ENCODE measurements around the gene KRTAP5-10.
A peak's percentile ranks its signal among the peaks of the same experiment; 100 is the strongest.
"Not testable (repeated sequence)": the region's sequence is repeated elsewhere in the genome, so short reads cannot be mapped to it uniquely, and the experiment has no call there.

Gene KRTAP5-10

DNA sequence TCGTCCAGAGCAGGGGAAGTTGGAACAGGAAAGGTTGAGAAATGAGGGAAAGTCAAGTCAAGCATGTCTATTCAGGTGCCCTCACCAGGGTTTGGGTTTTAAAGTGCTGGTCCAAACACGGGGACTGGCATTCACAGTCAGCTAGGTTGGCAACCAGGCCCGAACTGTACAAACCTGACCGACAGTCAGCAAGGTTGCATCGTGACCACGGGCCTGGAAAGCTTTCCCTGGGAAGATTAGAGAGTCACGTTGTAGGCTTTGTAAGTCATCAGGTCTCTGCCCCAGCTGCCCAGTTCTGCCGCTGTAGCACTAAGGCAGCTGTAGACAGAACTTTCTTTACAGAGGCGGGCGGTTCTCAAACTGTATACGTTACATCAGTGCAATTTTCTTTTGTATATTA is 7.4 kb downstream of the KRTAP5-10 start:
- no peak for DNase-seq

DNA sequence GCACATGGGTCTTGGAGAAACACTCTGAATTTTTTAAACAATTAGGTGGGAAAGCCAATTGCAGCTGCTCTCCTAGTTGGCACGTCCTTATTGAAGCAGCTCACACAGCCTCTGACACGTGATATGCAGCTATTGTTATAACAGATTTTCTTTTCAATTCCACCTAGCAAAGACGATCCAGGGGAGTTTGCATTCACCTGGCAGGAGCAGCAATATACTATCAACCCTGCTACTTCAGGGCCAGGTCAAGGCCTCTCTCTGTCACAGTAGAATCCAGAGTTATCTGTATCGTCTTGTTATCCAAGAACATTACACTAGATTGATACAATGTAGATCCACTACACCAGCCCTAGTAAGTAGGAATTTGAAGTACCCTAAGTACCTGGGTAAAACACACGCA is 9.1 kb downstream of the KRTAP5-10 start:
- no peak for DNase-seq

DNA sequence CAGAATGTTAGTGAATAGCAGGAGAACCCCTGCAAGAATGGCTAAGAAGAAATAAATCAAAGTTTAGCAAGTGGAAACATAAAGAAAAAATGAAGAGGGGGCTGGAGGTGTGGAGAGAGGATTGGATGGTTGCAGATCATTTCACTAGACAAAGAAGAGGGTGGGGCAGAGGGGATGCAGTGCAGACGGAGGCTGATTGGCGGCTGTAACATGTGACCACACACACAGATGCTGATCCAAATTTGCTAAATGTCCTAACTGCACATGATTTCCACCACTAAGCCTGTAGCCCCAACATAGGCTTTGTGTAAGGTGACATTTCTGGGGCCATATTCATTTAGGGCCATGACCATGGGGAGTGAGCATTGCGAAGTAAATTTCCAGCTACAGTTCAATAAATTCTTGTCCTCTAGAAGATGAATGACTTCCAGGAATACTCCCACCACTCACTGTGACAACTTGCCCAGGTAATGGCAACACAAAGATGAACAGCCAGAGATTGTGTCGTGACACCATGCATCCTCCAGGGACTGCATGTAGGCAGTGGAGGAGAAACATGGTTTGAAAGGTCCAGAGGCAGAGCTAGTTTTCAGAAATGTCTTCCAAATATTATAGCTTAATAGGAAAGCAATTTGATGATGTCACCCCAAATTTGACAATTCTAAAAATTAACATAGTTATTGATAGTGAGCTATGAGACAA is 10.5 kb downstream of the KRTAP5-10 start:
- DNase-seq: no peak

DNA sequence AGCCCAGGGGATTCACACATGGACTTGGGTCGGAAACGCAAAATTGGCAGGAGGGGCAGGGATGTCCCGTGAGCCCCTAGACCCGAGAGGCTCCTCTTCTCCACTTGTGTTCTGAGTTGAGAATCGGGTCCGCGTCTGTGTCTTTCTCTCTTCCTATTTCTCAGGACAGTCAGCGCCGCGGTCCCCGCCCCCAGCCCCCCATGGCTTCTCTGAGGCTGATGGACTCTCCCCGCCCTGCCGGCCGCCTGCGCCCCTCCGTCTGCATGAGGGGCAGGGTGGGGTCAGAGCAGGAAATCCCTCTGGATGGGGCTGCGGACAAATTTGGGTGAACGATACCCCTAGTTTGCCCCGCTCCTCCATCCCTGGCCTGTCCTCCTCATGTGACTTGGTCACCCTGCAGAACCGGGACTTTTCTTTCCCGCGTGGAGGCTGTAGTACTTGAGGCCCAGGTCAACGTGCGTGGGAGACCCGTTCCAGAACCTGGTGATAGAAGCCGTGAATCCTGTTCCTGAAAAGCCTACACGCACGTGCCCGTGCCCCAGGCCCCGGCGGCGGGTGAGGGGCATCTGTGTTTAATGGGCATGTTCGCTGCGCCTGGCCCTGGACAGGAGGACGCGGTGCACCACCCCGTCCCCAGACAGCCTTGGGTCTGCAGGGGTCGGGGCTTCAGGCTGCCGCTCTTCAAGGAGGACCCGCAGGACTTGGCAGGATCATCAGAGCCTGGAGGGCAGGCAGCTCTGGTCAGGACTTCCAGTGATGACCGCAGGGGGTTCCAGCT is 11.5 kb downstream of the KRTAP5-10 start:
- DNase-seq: not testable (repeated sequence)

DNA sequence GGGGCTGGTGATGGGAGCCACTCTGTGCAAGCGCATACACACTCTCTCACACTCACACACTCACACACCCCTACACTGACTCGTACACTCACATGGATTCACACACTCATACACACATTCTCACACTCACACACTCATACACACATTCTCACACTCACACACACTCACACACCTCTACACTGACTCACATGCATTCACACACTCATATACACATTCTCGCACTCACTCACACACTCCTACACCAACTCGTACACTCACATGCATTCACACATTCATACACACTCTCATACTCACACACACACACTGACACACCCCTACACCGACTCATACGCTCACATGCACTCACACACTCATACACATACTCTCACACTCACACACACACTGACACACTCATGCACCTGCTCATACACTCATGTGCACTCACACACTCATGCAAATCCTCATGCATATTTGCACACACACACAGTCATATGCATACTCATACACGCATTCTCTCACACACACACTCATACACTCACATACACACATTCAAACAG is 12.2 kb downstream of the KRTAP5-10 start:
- DNase-seq: no peak

DNA sequence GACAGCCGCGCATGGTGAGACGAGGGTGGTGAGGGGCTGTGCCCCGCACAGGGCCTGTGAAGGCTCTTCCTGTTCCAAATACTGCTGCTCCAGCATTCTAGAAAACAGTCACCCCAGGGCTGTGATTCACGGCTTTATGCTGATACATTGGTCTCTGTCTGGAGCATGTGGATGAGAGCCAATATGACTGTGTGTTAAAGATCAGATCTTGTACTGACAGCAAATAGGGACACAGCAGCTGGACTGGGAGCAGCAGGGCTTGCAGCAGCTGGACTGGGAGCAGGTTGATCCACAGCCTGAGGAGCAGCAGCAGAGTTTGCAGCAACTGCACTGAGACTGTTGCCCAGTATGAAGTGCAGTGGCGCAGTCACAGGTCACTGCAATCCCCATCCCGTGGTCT is 14.2 kb downstream of the KRTAP5-10 start:
- DNase-seq: not testable (repeated sequence)

DNA sequence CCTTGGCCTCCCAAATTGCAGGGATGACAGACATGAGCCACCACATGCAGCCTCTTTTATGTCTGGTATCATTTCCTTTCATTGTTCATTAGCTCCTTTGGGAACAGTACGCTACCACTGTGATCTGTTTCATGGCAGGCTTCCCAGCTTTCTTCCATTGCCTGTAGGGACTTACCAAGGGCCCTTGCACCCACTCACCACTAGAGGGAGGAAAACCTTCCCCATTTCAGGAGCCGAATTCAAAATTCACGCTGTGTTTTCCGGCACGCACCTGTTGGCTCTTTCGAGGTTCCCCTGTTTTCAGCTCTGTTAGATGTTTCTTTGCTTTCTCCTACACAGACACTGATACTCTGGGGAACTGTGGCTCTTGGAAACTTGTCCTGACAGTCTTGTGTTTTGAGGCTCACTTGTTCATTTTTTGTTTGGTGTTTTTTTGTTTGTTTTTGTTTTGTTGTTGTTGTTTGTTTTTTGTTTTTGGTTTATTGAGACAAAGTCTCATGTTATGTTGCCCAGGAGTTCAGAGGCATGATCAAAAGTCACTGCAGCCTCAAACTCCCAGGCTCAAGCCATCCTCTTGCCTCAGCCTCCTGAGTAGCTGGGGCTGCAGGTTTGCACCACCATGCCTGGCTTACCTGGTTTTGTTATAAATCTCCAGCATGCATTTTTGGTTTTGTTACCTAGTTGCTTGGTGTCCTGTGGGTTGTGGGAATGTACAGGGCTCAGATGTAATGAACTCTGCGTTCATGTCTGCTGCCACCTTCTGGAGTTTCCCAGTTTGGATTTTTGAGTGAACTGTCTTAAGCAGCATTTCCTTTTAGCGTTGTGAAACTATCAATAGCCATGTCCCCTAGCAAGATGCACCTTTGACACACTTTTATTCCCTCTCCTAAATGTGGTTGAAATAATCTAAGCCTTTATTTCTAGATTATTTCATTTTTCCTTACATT is 15.0 kb downstream of the KRTAP5-10 start:
- peak in 7 of 14 donors; percentile 8 to 53 (median 15) for DNase-seq

DNA sequence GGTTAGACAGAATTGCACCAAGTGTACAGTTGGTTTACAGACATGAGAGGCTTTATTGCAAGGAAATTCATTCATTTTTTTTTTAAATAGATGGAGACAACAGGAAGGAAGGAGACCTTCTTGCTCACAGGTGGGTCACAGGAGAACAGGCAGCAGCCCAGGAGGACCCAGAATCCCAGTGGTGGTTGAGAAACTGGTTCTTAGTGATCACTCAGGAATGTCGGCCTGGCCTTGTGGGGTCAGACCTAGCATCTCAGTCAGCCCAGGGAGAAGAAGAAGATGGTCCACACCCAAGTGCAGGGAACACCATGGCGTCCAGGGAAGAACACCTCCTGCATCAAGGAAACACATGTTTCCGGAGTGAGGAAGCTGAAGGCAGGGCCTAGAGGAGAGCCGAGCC is 16.5 kb downstream of the KRTAP5-10 start:
- no peak for DNase-seq

DNA sequence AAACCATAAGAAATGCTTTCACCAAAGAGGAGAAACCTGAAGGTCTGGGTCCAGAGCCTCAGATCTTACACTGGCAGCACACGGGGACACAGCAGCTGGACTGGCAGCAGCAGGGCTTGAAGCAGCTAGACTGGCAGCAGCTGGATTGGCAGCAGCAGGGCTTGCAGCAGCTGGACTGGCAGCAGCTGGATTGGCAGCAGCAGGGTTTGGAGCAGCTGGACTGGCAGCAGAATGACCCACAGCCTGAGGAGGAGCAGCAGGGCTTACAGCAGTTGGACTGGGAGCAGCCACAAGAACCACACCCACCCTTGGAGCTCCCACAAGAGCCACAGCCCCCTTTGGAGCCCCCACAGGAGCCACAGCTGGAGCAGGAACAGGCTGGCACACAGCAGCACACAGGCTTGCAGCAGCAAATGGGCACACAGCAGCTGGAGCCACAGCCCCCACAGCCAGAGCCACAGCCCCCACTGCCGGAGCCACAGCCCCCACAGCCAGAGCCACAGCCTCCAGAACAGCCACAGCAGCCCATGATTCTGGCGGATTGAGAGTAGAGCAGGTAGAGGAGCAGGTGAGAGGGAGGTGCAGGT is 17.0 kb downstream of the KRTAP5-10 start, which contains the start of gene KRTAP5-11:
Gene KRTAP5-11, minus strand, starts transcription at position 567 of the 587 bp plus-strand sequence. Its CDS starts 38 bp downstream, at position 529.
- DNase-seq: no peak

DNA sequence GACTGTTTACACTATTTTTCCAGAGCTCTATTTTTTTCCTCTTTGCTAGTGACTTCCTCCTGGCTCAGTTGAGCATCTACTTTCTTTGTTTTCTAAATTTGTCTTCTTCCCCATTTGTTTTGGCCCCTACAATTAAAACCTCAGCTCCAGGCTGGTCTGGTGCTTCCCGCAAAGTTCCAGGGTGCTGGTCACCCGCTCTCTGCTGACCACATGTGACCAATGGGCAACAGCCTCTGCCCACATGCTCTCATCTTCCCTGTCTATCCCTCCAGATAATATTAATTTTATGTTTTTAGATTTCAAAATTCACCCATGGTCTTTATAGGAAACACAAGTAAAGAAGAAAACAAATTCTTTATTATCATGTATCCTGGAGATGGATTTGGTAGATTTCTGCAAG is 17.6 kb downstream of the KRTAP5-10 start:
- DNase-seq: not testable (repeated sequence)

DNA sequence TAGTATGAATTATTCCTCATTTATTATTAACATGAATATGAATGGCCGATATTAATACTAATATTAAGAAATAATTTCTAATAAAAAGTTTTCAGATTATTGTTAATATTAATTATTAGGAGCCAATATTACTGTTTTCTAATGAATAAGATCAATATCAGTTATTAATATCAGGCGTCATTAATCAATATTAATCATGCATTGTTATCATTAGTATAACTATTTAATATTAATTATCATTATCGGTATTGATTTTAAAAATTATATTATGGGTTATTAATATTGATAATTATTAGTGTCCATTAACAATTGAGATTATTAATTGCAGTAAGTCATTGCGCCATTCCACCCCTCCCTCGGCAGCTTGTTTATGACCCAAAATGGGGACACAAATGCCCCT is 20.3 kb downstream of the KRTAP5-10 start:
- DNase-seq: not testable (repeated sequence)

DNA sequence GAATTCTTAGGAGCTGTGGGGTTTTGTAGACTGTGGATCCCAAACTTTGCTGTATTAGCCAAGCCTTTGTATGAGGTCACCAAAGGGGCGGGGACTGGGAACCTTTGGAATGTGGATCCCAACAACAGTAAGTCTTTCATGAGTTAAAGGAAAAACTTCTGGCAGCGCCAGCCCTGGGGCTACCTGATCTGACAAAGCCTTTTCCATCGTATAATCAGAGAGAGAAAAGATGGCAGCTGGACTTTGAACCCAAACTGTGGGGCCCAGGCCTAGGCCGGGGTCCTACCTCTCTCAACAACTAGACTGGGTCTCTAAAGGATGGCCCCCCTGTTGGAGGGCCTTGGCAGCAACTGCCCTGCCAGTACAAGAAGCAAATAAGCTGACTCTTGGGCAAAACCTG is 23.0 kb downstream of the KRTAP5-10 start:
- not testable (repeated sequence) for DNase-seq

DNA sequence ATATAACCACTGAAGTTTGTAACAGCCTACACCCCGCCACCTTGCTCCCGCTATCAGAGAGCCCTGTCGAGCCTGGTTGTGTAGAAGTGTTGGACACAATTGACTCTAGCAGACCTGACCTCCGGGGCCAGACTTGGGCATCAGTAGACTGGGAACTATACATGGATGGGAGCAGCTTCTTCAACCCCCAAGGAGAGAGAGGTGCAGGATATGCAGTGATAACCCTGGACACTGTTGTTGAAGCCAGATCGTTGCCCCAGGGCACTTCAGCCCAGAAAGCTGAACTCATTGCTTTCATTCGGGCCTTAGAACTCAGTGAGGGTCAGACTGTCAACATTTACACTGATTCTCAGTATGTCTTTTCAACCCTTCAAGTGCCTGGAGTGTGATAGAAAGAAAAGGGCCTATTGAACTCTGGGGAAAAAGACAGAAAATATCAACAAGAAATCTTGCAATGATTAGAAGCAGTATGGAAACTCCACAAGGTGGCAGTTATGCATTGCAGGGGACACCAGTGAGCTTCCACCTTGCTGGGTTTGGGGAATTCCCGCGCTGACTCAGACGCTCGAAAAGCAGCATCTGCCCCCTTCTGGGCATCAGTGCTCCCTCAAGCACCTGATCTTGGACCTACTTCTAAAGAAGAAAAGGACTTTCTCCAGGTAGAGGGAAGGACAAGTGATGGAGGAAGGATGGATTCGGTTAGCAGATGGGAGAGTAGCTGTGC is 23.6 kb downstream of the KRTAP5-10 start:
- DNase-seq: not testable (repeated sequence)

DNA sequence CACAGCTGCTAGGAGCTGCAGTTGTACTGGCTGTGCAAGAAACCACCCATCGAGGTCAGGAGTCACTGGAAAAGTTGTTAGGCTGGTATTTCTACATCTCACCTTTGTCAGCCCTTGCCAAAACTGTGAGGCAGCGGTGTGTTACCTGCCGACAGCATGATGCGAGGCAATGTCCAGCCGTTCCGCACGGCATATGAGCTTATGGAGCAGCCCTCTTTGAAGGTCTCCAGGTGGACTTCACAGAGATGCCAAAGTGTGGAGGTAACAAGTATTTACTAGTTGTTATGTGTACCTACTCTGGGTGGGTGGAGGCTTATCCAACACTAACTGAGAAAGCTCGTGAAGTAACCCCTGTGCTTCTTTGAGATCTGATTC is 24.2 kb downstream of the KRTAP5-10 start:
- DNase-seq: not testable (repeated sequence)

DNA sequence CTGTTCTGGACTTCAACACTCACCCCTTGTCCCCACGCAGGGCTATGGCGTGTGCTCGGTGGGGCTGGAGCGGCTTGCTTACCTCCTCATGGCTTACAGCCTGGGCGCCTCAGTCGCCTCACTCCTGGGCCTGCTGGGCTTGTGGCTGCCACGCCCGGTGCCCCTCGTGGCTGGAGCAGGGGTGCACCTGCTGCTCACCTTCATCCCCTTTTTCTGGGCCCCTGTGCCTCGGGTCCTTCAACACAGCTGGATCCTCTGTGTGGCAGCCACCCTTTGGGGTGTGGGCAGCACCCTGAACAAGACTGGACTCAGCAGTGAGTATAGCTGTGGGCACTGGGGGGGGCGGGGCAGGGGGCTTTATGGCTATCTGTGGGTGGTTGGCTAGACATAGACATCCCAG is 37.9 kb downstream of the KRTAP5-10 start:
- not testable (repeated sequence) for DNase-seq

DNA sequence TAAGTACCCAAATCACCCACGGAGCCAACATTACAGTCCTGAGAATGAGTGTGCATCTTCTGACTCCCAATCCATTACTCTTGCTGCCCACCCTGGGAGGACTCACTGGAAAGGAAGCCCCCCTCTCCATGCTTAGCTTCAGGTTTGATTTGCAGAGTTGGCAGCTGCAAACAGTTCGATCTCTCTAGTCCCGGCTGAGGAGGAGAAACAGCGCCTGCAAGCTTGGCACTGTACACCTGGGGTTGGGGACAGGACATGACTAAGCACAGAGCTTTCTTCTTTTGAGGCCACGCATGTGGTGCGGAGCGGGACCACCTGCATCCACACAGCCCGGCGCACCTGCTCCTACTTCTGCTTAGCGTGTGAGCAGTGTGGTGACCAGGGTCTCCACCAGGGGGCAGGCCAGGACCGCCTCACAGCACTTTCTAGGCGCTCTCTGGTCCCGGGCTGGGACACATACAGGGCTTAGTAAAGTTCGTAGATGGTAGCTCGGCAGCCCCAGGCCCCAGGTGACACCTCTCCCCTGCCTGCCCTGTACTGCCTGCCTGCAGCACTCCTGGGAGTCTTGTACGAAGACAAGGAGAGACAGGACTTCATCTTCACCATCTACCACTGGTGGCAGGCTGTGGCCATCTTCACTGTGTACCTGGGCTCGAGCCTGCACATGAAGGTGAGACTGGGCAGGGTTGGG is 39.6 kb downstream of the KRTAP5-10 start:
- DNase-seq: not testable (repeated sequence)

DNA sequence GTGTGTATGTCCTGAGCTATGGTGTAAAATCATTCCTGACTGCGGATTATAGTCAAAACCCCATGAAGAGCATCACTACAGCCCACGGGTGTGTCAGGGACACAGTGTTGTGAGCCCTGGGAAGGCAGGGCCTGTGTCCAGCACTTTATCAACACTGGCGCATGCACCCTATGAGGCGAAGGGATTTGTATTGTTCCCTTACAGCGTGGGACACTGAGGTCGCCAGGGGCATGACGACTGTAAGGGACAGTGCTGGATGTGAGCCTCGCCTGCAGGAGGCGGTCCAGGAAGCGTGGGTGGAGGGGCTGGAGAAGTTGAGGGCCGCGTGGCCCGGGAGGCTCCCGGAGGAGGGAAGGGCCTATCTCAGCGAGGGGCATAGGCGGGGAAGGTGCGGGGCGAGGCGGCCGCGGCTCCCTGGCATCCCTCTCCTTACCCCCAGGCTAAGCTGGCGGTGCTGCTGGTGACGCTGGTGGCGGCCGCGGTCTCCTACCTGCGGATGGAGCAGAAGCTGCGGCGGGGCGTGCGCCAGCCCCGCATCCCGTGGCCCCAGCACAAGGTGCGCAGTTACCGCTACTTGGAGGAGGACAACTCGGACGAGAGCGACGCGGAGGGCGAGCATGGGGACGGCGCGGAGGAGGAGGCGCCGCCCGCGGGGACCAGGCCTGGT is 41.6 kb downstream of the KRTAP5-10 start:
- DNase-seq: not testable (repeated sequence)

DNA sequence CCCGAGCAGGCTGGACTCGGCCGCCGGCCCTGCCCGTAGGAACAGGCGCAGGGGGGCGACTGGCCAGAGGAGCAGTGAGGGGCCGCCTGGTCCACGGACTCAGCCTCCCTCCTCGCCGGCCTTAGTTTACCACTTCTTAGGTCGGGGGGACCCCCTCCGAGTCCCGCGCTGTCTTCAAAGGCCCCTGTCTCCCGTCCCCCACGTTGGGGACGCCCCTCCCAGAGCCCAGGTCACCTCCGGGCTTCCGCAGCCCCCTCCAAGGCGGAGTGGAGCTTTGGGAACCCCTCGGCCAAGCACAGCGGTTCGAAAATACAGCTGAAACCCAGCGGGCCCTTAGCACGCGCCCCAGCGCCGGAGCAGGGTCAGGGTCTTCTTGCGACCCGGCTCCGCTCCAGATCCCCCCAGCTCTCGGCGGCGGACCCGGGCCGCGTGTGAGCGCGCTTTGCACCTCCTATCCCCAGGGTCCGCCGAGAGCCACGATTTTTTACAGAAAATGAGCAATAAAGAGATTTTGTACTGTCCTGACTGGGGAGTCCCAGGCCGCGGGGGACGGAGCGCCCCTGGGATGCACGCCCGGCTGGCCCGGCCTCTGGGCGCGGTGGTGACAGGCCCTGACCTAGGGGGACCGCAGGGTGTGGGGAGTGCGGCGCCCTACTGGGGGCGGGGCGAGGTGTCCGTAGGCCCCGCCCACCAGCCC is 42.3 kb downstream of the KRTAP5-10 start:
- not testable (repeated sequence) for DNase-seq

DNA sequence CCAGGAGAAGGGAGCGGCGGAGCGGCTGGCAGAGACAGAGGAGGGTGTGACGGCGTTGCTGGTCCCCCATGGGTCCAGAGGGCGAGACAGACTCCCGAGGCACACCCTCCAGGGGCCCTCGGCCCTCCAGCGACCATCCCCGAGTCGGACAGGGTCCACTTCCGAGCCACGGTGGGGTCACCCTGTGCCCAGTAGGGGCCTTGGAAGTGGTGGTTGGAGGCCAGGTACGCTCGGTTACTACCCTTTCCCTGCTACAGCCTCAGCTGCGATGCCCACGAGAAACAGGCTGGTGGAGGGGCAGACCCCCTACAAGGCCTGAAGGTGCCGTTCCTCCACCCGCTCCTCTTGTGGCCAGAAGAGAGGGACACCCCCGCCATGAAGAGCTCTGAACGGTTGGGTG is 42.9 kb downstream of the KRTAP5-10 start:
- not testable (repeated sequence) for DNase-seq

Data from C1 segment of cervical spinal cord (tissue), 14 donors.